OCI-LY7 (cell line): ENCODE data around the gene MYO18B. TPM values are rescaled to one million over a fixed set of nuclear protein-coding genes. Genes with fewer than 3 reads are reported as not detected.

Experiments used
- BruUV-seq: library from RNA; stranded (reverse); fragments of 400-500 nt; replicated peaks from 2 replicates; lab custom pipeline; 2021; lab: Mats Ljungman, UMichigan
- CTCF ChIA-PET: fragments of 300-600 bp; sonication (Branson Sonifier 250); formaldehyde crosslinking; loops from one replicate; lab custom pipeline; 2022; ENCODE audit warnings: antibody characterized with exemption; ENCODE audit not compliant: unreplicated experiment; lab: Charles Lee
- POLR2A ChIA-PET: fragments of 300-600 bp; sonication (Branson Sonifier 250); formaldehyde crosslinking; loops from one replicate; lab custom pipeline; 2022; ENCODE audit warnings: antibody characterized with exemption; lab: Charles Lee
- DNase-seq: peaks from one replicate; pipeline ENCODE4 v3.0.0-alpha.2; 2015; ENCODE audit warnings: low spot score
- H2AFZ ChIP-seq: fragments of 200-600 bp; sonication (generic), shearing (Covaris generic); 2 replicates; pipeline ENCODE4 v1.6.1; 2014; ENCODE audit warnings: mild to moderate bottlenecking, antibody characterized with exemption, low read length, moderate library complexity
- H3K27ac ChIP-seq: fragments of 200-600 bp; sonication (generic); 2 replicates; pipeline ENCODE4 v1.5.1; 2014; ENCODE audit warnings: mixed run types, low read depth, mild to moderate bottlenecking, moderate library complexity, low read length, inconsistent platforms; ENCODE audit not compliant: poor library complexity, severe bottlenecking
- H3K36me3 ChIP-seq: fragments of 200-600 bp; sonication (generic); 2 replicates; pipeline ENCODE4 v1.6.1; 2014; ENCODE audit warnings: mild to moderate bottlenecking, antibody characterized with exemption, low read length, moderate library complexity, mixed read lengths; ENCODE audit not compliant: insufficient read depth
- H3K4me1 ChIP-seq: fragments of 200-600 bp; sonication (generic); 2 replicates; pipeline ENCODE4 v1.5.1; 2014; ENCODE audit warnings: mild to moderate bottlenecking, low read length; ENCODE audit not compliant: insufficient read depth, poor library complexity, severe bottlenecking
- H3K4me2 ChIP-seq: fragments of 200-600 bp; sonication (generic); 2 replicates; pipeline ENCODE4 v1.6.1; 2014; ENCODE audit warnings: mild to moderate bottlenecking, low read length
- H3K4me3 ChIP-seq: fragments of 200-600 bp; sonication (generic); 2 replicates; pipeline ENCODE4 v1.5.1; 2014; ENCODE audit warnings: mild to moderate bottlenecking, low read depth, low read length; ENCODE audit not compliant: poor library complexity, severe bottlenecking
- H3K79me2 ChIP-seq: fragments of 200-600 bp; sonication (generic); 2 replicates; pipeline ENCODE4 v1.6.1; 2016; ENCODE audit warnings: low read depth, mild to moderate bottlenecking, low read length, moderate library complexity, mixed read lengths; ENCODE audit not compliant: insufficient read depth
- H3K9me2 ChIP-seq: fragments of 200-600 bp; sonication (generic); 2 replicates; pipeline ENCODE4 v1.6.1; 2016; ENCODE audit warnings: mild to moderate bottlenecking, low read length, mixed read lengths; ENCODE audit not compliant: insufficient read depth
- H3K9me3 ChIP-seq: fragments of 200-600 bp; sonication (generic); 2 replicates; pipeline ENCODE4 v1.6.1; 2014; ENCODE audit warnings: mild to moderate bottlenecking, mixed run types, low read length, mixed read lengths
- H4K20me1 ChIP-seq: fragments of 200-600 bp; sonication (generic); 2 replicates; pipeline ENCODE4 v1.6.1; 2014; ENCODE audit warnings: mild to moderate bottlenecking, antibody characterized with exemption, low read length, moderate library complexity, mixed read lengths; ENCODE audit not compliant: insufficient read depth
- CTCF ChIP-seq: fragments of 200-600 bp; sonication (generic); conservative IDR thresholded peaks from 2 replicates; pipeline ENCODE4 v1.5.1; 2014; ENCODE audit warnings: mild to moderate bottlenecking, antibody characterized with exemption, low read length, moderate library complexity, mixed read lengths
- EZH2phosphoT487 ChIP-seq: fragments of 200-600 bp; sonication (generic); IDR thresholded peaks from 2 replicates; pipeline ENCODE4 v1.6.1; 2018; ENCODE audit warnings: low read depth, borderline replicate concordance, mild to moderate bottlenecking, mixed run types, antibody characterized with exemption, low read length, moderate library complexity, mixed read lengths
- intact Hi-C: fragments of 100-400 bp; cut with micrococcal nuclease; formaldehyde crosslinking; loops from one replicate; pipeline ENCODE4 v1.10.0; 2022; ENCODE audit not compliant: unreplicated experiment
- total RNA-seq, 2 experiments: library from RNA; depleted of rRNA in 1 of 2; stranded (reverse); fragments of >200 nt in 1 of 2; shearing (Covaris generic) in 1 of 2; gene quantifications; 2 replicates each; pipeline ENCODE4 v1.2.3, GENCODE V29; 2014 to 2022

Gene MYO18B
- total RNA-seq, 2 experiments from 2014 or later = not detected

- intact Hi-C loops = no loop called here
- Histone ChIP-seq H3K9me2 (no peaks in the 10 kb centered on the region), H3K4me2 (no peak overlapping the region), H3K4me1 (no peaks in the 10 kb centered on the region), H4K20me1 (no peaks in the 10 kb centered on the region), H3K36me3 (no peaks in the 10 kb centered on the region), H2AFZ (no peak overlapping the region), H3K4me3 (no peak overlapping the region), H3K79me2 (no peaks in the 10 kb centered on the region), H3K27ac (no peak overlapping the region), H3K9me3 (no peaks in the 10 kb centered on the region)
- BruUV-seq = no TSS peak
- POLR2A ChIA-PET = no interaction called here
- no peak for DNase-seq
- TF ChIP-seq CTCF (no peak), EZH2phosphoT487 (no peak)
- CTCF ChIA-PET = no interaction called here
Measured at GRCh38 chr22:25791556-25791955, 49.6 kb downstream of the MYO18B start.

- H3K9me3 ChIP-seq = no peaks in the 10 kb centered on the region
- H3K4me1 ChIP-seq = no peaks in the 10 kb centered on the region
- no peaks in the 10 kb centered on the region for H3K36me3 ChIP-seq
- no TSS peak for BruUV-seq
- H4K20me1 ChIP-seq = no peaks in the 10 kb centered on the region
- no peak overlapping the region for H2AFZ ChIP-seq
- TF ChIP-seq EZH2phosphoT487 = no peak
- TF ChIP-seq CTCF = no peak
- ChIA-PET CTCF (no interaction called here), POLR2A (no interaction called here)
- no peak overlapping the region for H3K4me3 ChIP-seq
- no peaks in the 10 kb centered on the region for H3K9me2 ChIP-seq
- no peak overlapping the region for H3K27ac ChIP-seq
- no peak for DNase-seq
- no peaks in the 10 kb centered on the region for H3K79me2 ChIP-seq
- intact Hi-C loops = no loop called here
- H3K4me2 ChIP-seq = no peak overlapping the region
Measured at GRCh38 chr22:25795478-25795877, 53.5 kb downstream of the MYO18B start.

GRCh38 chr22:25797498-25798290, 55.7 kb downstream of the MYO18B start:
- no TSS peak for BruUV-seq
- no peak overlapping the region for H3K27ac ChIP-seq
- H3K9me3 ChIP-seq = no peaks in the 10 kb centered on the region
- no peaks in the 10 kb centered on the region for H3K9me2 ChIP-seq
- no peaks in the 10 kb centered on the region for H4K20me1 ChIP-seq
- intact Hi-C loops = no loop called here
- no peak for DNase-seq
- H3K4me3 ChIP-seq = no peak overlapping the region
- CTCF ChIA-PET = no interaction called here
- no peaks in the 10 kb centered on the region for H3K36me3 ChIP-seq
- H3K4me2 ChIP-seq = no peak overlapping the region
- TF ChIP-seq EZH2phosphoT487 (no peak), CTCF (no peak)
- POLR2A ChIA-PET = no interaction called here
- H3K4me1 ChIP-seq = no peaks in the 10 kb centered on the region
- no peak overlapping the region for H2AFZ ChIP-seq
- H3K79me2 ChIP-seq = no peaks in the 10 kb centered on the region
